ENCODE results near the gene YPEL2. TPM values are rescaled to one million over a fixed set of nuclear protein-coding genes. Genes with fewer than 3 reads are reported as not detected.
"Not testable (repeated sequence)": the region's sequence is repeated elsewhere in the genome, so short reads cannot be mapped to it uniquely, and the experiment has no call there.

YPEL2 gene
- total RNA-seq, 2 experiments from 2014 or later = 9.0 to 10.0 TPM

GRCh38 chr17:59387351-59388068, 56.1 kb downstream of the YPEL2 start:
- no peaks in the 10 kb centered on the region for H3K9me3 Mint-ChIP-seq (ENCODE audit: insufficient read depth)
- ATAC-seq (no peak), DNase-seq (no peak)
- H3K36me3 Mint-ChIP-seq (ENCODE audit: low read depth) = peaks cover 10% of the 10 kb centered on the region
- CTCF ChIA-PET = no interaction called here
- POLR2A ChIA-PET = interaction anchor here (0.6 to 0.8 kb wide), 2 partner anchors 55 to 319 kb away, joined by 3 read pairs; no protein-coding TSS in a partner anchor
- no peak overlapping the region for H3K4me3 Mint-ChIP-seq
- H3K27ac Mint-ChIP-seq = no peak overlapping the region
- no peaks in the 10 kb centered on the region for H3K27me3 Mint-ChIP-seq (ENCODE audit: low read depth)
- H3K4me1 Mint-ChIP-seq (ENCODE audit: low read depth) = peaks cover 9% of the 10 kb centered on the region

DNA sequence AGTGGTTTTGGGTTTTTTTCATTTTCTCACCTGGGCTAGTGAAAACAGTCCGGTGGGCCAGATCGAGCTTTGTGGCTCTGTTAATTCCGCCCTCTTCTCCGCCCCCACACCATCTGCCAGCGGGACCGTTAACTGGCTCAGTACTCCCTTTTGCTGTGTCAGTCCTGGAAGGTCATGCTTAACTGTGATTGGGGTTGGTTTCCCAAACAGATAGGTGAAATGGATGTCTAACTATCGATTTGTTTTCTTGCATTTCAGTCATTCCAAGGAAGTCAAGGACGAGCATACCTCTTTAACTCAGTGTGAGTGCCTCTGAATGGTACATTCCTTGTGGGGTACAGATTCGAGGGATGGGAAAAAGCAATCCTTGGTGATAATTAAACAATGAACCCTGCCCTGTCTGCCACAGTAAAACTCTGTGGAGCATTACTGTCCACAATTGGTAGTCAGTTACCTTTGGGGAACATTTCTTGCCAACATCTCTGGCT, 56.7 kb downstream of the YPEL2 start:
- Mint-ChIP-seq H3K27me3 (ENCODE audit: low read depth) (no peaks in the 10 kb centered on the region), H3K9me3 (ENCODE audit: insufficient read depth) (no peaks in the 10 kb centered on the region), H3K36me3 (ENCODE audit: low read depth) (peaks cover 10% of the 10 kb centered on the region), H3K4me3 (no peak overlapping the region), H3K4me1 (ENCODE audit: low read depth) (peaks cover 12% of the 10 kb centered on the region), H3K27ac (no peak overlapping the region)
- DNase-seq = no peak
- POLR2A ChIA-PET = no interaction called here
- CTCF ChIA-PET = no interaction called here
- ATAC-seq = no peak

GRCh38 chr17:59389066-59389465, 57.6 kb downstream of the YPEL2 start:
- Mint-ChIP-seq H3K4me3 (no peak overlapping the region), H3K27ac (no peak overlapping the region), H3K36me3 (ENCODE audit: low read depth) (peaks cover 10% of the 10 kb centered on the region), H3K9me3 (ENCODE audit: insufficient read depth) (no peaks in the 10 kb centered on the region), H3K27me3 (ENCODE audit: low read depth) (no peaks in the 10 kb centered on the region), H3K4me1 (ENCODE audit: low read depth) (peaks cover 13% of the 10 kb centered on the region)
- ATAC-seq (no peak), DNase-seq (no peak)
- POLR2A ChIA-PET = no interaction called here
- CTCF ChIA-PET = no interaction called here

DNA sequence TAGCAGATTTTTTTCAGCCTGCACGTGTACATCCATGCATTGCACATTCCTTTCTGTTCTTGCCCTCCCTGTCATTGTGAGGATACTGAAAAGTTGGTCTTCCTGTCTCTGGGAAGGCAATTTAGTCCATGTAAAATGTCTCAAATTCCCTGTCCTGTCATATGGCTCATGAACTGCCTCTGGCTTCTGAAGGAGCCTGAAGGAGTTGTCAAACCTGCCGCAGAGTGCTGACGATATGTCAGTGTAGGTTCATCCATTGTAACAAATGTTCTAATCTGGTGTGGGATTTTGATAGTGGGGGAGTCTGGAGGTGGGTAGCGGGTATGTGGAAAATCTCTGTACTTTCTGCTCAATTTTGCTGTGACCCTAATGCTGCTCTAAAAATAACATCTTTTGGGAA, 59.6 kb downstream of the YPEL2 start:
- ATAC-seq (no peak), DNase-seq (no peak)
- Mint-ChIP-seq H3K27ac (no peak overlapping the region), H3K9me3 (ENCODE audit: insufficient read depth) (no peaks in the 10 kb centered on the region), H3K4me1 (ENCODE audit: low read depth) (peaks cover 13% of the 10 kb centered on the region), H3K36me3 (ENCODE audit: low read depth) (peaks cover 16% of the 10 kb centered on the region), H3K4me3 (no peak overlapping the region), H3K27me3 (ENCODE audit: low read depth) (no peaks in the 10 kb centered on the region)
- ChIA-PET CTCF (interaction anchor here (1.0 kb wide), 1 partner anchor 46 kb away, joined by 5 read pairs; no protein-coding TSS in a partner anchor), POLR2A (interaction anchor here (0.6 kb wide), 1 partner anchor 42 kb away, joined by 3 read pairs; no protein-coding TSS in a partner anchor)

GRCh38 chr17:59392973-59393679, 61.7 kb downstream of the YPEL2 start:
- H3K36me3 Mint-ChIP-seq (ENCODE audit: low read depth) = peaks cover 25% of the 10 kb centered on the region
- CTCF ChIA-PET = no interaction called here
- DNase-seq = no peak
- no peak overlapping the region for H3K4me3 Mint-ChIP-seq
- H3K4me1 Mint-ChIP-seq (ENCODE audit: low read depth) = peaks cover 13% of the 10 kb centered on the region
- no peaks in the 10 kb centered on the region for H3K27me3 Mint-ChIP-seq (ENCODE audit: low read depth)
- H3K27ac Mint-ChIP-seq = no peak overlapping the region
- no peak for ATAC-seq
- POLR2A ChIA-PET = no interaction called here
- H3K9me3 Mint-ChIP-seq (ENCODE audit: insufficient read depth) = no peaks in the 10 kb centered on the region

DNA sequence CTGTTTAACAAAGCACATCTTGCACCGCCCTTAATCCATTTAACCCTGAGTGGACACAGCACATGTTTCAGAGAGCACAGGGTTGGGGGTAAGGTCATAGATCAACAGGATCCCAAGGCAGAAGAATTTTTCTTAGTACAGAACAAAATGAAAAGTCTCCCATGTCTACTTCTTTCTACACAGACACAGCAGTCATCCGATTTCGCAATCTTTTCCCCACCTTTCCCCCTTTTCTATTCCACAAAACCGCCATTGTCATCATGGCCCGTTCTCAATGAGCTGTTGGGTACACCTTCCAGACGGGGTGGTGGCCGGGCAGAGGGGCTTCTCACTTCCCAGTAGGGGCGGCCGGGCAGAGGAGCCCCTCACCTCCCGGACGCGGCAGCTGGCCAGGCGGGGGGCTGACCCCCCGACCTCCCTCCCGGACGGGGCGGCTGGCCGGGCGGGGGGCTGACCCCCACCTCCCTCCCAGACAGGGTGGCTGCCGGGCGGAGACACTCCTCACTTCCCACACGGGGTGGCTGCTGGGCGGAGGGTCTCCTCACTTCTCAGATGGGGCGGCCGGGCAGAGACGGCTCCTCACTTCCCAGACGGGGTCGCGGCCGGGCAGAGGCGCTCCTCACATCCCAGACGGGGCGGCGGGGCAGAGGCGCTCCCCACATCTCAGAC, 62.4 kb downstream of the YPEL2 start:
- POLR2A ChIA-PET; H3K27ac Mint-ChIP-seq; H3K4me3 Mint-ChIP-seq; DNase-seq; ATAC-seq; CTCF ChIA-PET; H3K9me3 Mint-ChIP-seq (ENCODE audit: insufficient read depth); H3K27me3 Mint-ChIP-seq (ENCODE audit: low read depth): not testable (repeated sequence)
- H3K4me1 Mint-ChIP-seq (ENCODE audit: low read depth) = peaks cover 13% of the 10 kb centered on the region
- peaks cover 28% of the 10 kb centered on the region for H3K36me3 Mint-ChIP-seq (ENCODE audit: low read depth)

- CTCF ChIA-PET = interaction anchor here (1.2 kb wide), 1 partner anchor 30 kb away, joined by 4 read pairs; no protein-coding TSS in a partner anchor
Observed at GRCh38 chr17:59396134-59396826, 64.8 kb downstream of the YPEL2 start.

DNA sequence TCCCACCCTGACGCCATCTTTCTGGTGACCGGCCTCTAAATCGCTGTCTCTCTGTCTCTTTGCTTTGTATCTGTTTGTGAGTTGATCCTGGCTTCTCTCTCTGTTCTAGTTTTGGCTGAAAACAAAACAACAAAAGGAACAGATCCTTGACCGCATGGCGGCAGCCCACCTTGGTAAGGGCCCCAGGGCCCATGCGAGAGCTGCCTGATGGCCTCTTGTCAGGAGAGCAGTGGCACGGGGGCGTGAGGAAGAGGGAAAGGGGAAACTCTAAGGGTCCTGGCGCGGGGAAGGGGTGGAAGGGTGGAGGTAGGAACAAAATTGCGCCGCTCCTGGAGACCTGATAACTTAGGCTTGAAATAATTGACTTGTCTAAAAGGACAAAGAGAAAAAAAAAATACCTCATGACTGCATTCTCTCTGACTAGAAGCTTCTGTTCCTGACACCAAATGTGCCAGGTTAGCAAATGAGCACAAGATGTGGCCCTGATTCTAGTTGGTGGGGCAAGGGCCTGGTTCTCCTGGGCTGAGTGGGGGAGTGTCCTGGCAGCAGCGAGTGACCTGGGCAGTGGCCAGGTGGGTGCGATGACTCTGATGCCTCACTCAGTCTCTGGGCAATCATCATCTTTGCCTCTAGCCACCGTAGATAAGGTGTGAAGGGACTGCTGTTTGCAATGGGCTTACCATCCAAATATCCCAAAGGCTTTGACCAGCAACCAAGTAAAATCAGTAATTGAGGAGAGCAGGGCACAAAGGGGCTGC, 66.0 kb downstream of the YPEL2 start:
- Mint-ChIP-seq H3K9me3 (ENCODE audit: insufficient read depth) (no peaks in the 10 kb centered on the region), H3K4me1 (ENCODE audit: low read depth) (peaks cover 5% of the 10 kb centered on the region), H3K27ac (no peak overlapping the region), H3K36me3 (ENCODE audit: low read depth) (peaks cover 23% of the 10 kb centered on the region), H3K27me3 (ENCODE audit: low read depth) (no peaks in the 10 kb centered on the region), H3K4me3 (no peak overlapping the region)
- ATAC-seq (no peak), DNase-seq (no peak)
- CTCF ChIA-PET = no interaction called here
- POLR2A ChIA-PET = no interaction called here

More at GRCh38 chr17:59396134-59396826, 64.8 kb downstream of the YPEL2 start:
- Mint-ChIP-seq H3K36me3 (ENCODE audit: low read depth) (peaks cover 29% of the 10 kb centered on the region), H3K4me3 (no peak overlapping the region), H3K27ac (no peak overlapping the region), H3K4me1 (ENCODE audit: low read depth) (peaks cover 13% of the 10 kb centered on the region), H3K9me3 (ENCODE audit: insufficient read depth) (no peaks in the 10 kb centered on the region), H3K27me3 (ENCODE audit: low read depth) (no peaks in the 10 kb centered on the region)
- POLR2A ChIA-PET = no interaction called here
- ATAC-seq (no peak), DNase-seq (no peak)

GRCh38 chr17:59399914-59400313, 68.5 kb downstream of the YPEL2 start:
- no peak overlapping the region for H3K4me3 Mint-ChIP-seq
- peaks cover 21% of the 10 kb centered on the region for H3K36me3 Mint-ChIP-seq (ENCODE audit: low read depth)
- H3K4me1 Mint-ChIP-seq (ENCODE audit: low read depth) = peaks cover 5% of the 10 kb centered on the region
- DNase-seq (no peak), ATAC-seq (no peak)
- H3K9me3 Mint-ChIP-seq (ENCODE audit: insufficient read depth) = no peaks in the 10 kb centered on the region
- no peaks in the 10 kb centered on the region for H3K27me3 Mint-ChIP-seq (ENCODE audit: low read depth)
- POLR2A ChIA-PET = no interaction called here
- no peak overlapping the region for H3K27ac Mint-ChIP-seq
- CTCF ChIA-PET = interaction anchor here (1.2 kb wide), 1 partner anchor 23 kb away, joined by 3 read pairs; no protein-coding TSS in a partner anchor

DNA sequence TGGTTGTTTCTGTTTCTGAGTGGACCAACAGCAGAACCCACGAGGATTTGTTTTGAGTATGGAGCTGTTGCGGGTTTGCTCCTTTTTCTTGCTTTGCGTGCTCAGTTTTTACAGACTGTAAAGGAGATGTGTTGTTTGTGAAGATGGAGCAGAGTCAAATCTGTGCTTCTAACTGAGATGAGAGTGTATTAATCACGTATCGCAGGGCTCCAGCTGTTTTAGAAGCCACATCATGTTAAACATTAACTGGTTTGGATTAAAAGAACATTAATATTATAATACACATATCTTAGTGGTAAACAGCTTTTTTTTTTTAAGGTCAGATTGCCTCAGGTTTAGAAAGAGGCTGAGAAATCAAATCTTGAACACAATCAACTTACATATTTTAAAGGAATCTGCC, 69.4 kb downstream of the YPEL2 start:
- no peak for DNase-seq
- Mint-ChIP-seq H3K27me3 (ENCODE audit: low read depth) (no peaks in the 10 kb centered on the region), H3K9me3 (ENCODE audit: insufficient read depth) (no peaks in the 10 kb centered on the region), H3K4me3 (no peak overlapping the region), H3K4me1 (ENCODE audit: low read depth) (peaks cover 5% of the 10 kb centered on the region), H3K36me3 (ENCODE audit: low read depth) (peaks cover 17% of the 10 kb centered on the region), H3K27ac (no peak overlapping the region)
- POLR2A ChIA-PET = no interaction called here
- no peak for ATAC-seq
- CTCF ChIA-PET = interaction anchor here (1.3 kb wide), 1 partner anchor 71 kb away, joined by 3 read pairs; no protein-coding TSS in a partner anchor

DNA sequence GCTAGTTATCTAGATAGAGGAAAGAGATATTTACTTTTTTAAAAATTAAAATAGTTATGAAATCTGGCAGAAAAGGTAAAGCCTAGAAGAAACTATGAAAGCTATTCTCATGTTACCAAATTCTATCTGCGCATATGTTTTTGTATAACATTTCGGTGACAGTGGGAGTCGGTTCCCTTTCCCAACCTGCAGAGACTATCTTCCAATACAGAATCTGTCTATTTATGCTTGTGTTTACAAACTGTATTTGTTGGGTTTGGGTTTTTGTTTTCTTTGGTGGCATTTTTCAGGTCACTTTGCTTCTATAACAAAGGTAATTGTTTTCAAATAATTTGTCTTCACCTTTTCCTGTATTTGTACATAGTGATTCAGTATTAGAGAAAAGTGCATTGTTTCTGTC, 69.8 kb downstream of the YPEL2 start:
- CTCF ChIA-PET = interaction anchor here (1.3 kb wide), 1 partner anchor 72 kb away, joined by 3 read pairs; no protein-coding TSS in a partner anchor
- no peak for DNase-seq
- Mint-ChIP-seq H3K4me1 (ENCODE audit: low read depth) (peaks cover 5% of the 10 kb centered on the region), H3K36me3 (ENCODE audit: low read depth) (peaks cover 17% of the 10 kb centered on the region), H3K27me3 (ENCODE audit: low read depth) (no peaks in the 10 kb centered on the region), H3K9me3 (ENCODE audit: insufficient read depth) (no peaks in the 10 kb centered on the region), H3K27ac (no peak overlapping the region), H3K4me3 (no peak overlapping the region)
- ATAC-seq = no peak
- POLR2A ChIA-PET = no interaction called here
